Hepatocyte (in vitro differentiated cells): ENCODE data around the gene RPS6KA2. TPM values are rescaled to one million over a fixed set of nuclear protein-coding genes. Genes with fewer than 3 reads are reported as not detected.
A peak's percentile ranks its signal among the peaks of the same experiment; 100 is the strongest.

Experiments used
- DNase-seq: peaks from one replicate; pipeline ENCODE4 v3.0.0-alpha.2; 2016; ENCODE audit warnings: low spot score
- H2AFZ ChIP-seq: fragments of 200-600 bp; sonication (generic); 2 replicates; pipeline ENCODE4 v1.6.0; 2016; ENCODE audit warnings: antibody characterized with exemption, mild to moderate bottlenecking
- H3K27ac ChIP-seq: fragments of 200-600 bp; sonication (generic); 2 replicates; pipeline ENCODE4 v1.5.1; 2016; ENCODE audit warnings: mild to moderate bottlenecking
- H3K27me3 ChIP-seq: fragments of 200-600 bp; sonication (generic); 2 replicates; pipeline ENCODE4 v1.6.1; 2016
- H3K36me3 ChIP-seq: fragments of 200-600 bp; sonication (generic); replicated peaks from 2 replicates; pipeline ENCODE4 v1.5.1; 2016; ENCODE audit warnings: low read depth; ENCODE audit not compliant: insufficient read depth
- H3K4me1 ChIP-seq: fragments of 200-600 bp; sonication (generic); 2 replicates; pipeline ENCODE4 v1.5.1; 2016; ENCODE audit warnings: mild to moderate bottlenecking, moderate library complexity; ENCODE audit not compliant: insufficient read depth
- H3K4me2 ChIP-seq: fragments of 200-600 bp; sonication (generic); 2 replicates; pipeline ENCODE4 v1.6.0; 2016
- H3K4me3 ChIP-seq: fragments of 200-600 bp; sonication (generic); 2 replicates; pipeline ENCODE4 v1.5.1; 2016; ENCODE audit warnings: mild to moderate bottlenecking
- H3K79me2 ChIP-seq: fragments of 200-600 bp; sonication (generic); 2 replicates; pipeline ENCODE4 v1.6.0; 2017; ENCODE audit warnings: mild to moderate bottlenecking
- H3K9me2 ChIP-seq: fragments of 200-600 bp; sonication (generic); replicated peaks from 2 replicates; pipeline ENCODE4 v1.6.0; 2017; ENCODE audit warnings: mild to moderate bottlenecking; ENCODE audit not compliant: insufficient read depth
- H3K9me3 ChIP-seq: fragments of 200-600 bp; sonication (generic); 2 replicates; pipeline ENCODE4 v1.5.1; 2016; ENCODE audit warnings: low read depth, mild to moderate bottlenecking
- H4K20me1 ChIP-seq: fragments of 200-600 bp; sonication (generic); 2 replicates; pipeline ENCODE4 v1.6.0; 2016; ENCODE audit warnings: mild to moderate bottlenecking; ENCODE audit not compliant: insufficient read depth, poor library complexity, severe bottlenecking
- CTCF ChIP-seq: fragments of 200-600 bp; sonication (generic); IDR thresholded peaks from 2 replicates; pipeline ENCODE4 v1.5.1; 2016; ENCODE audit warnings: antibody characterized with exemption, mild to moderate bottlenecking; ENCODE audit not compliant: poor library complexity
- EZH2 ChIP-seq: fragments of 200-600 bp; sonication (generic); IDR thresholded peaks from 2 replicates; pipeline ENCODE4 v1.6.1; 2016; ENCODE audit warnings: antibody characterized with exemption, mild to moderate bottlenecking, borderline replicate concordance
- EZH2phosphoT487 ChIP-seq: fragments of 200-600 bp; sonication (generic); IDR thresholded peaks from one replicate; pipeline ENCODE4 v1.6.1; 2018; ENCODE audit warnings: antibody characterized with exemption, mild to moderate bottlenecking, low read depth, moderate library complexity; ENCODE audit not compliant: unreplicated experiment, severe bottlenecking
- WGBS: methylation state at CpG from one replicate; pipeline ENCODE4 v1.1.6; 2016; ENCODE audit warnings: low lambda C conversion rate; ENCODE audit errors: missing lambda C conversion rate; 5-methylcytosine and 5-hydroxymethylcytosine counted together
- polyA plus RNA-seq: library from polyadenylated mRNA; unstranded; fragments of >200 nt; fragmentation: Nextera tagmentation; extraction: Ambion mirVana; gene quantifications from 2 replicates; pipeline ENCODE4 v1.2.1, GENCODE V29; 2016
- total RNA-seq: library from RNA; depleted of rRNA; stranded (reverse); fragments of >200 nt; gene quantifications from 2 replicates; pipeline ENCODE4 v1.2.3, GENCODE V29; 2014

Gene RPS6KA2
- total and polyA plus RNA-seq, 2 experiments from 2014 or later, result 27.7 to 29.2 TPM

GRCh38 chr6:166613027-166613426 is 14.0 kb downstream of the RPS6KA2 start:
- no peak for DNase-seq
- TF ChIP-seq CTCF, result no peak
- no peak for TF ChIP-seq EZH2phosphoT487
- no peak for TF ChIP-seq EZH2
- Histone ChIP-seq H3K27me3 (no peaks in the 10 kb centered on the region), H3K4me1 (peaks cover 17% of the 10 kb centered on the region), H3K4me3 (no peak overlapping the region), H3K4me2 (no peak overlapping the region), H3K9me2 (no peaks in the 10 kb centered on the region), H2AFZ (no peak overlapping the region), H3K9me3 (no peaks in the 10 kb centered on the region), H3K79me2 (peaks cover 69% of the 10 kb centered on the region), H3K27ac (peak overlapping the region; percentile 35), H3K36me3 (no peaks in the 10 kb centered on the region), H4K20me1 (peaks cover 5% of the 10 kb centered on the region)
- 67% methylated on average over 7 of the region's 7 CpGs for WGBS

DNA sequence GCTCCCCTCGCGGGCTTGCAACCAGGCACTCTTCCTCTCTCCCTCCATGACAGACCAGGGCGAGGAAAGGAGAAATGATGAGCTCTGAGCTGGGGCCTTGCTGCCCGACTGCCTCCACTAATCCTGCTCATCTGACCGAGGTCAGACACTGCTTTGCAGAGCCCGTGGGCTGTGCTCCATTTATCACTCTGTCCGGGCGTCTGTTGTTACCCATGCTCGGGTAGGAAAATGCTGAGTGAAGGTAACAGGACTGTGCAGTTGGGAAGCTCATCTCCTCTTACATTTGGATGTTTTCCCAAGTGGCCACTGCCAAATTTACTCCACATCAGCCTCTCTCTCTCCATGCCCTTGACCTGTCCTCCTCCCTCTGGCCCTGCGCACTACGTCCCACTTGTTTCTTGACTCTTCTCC is 14.6 kb downstream of the RPS6KA2 start:
- TF ChIP-seq EZH2, result no peak
- TF ChIP-seq EZH2phosphoT487, result no peak
- no peak for TF ChIP-seq CTCF
- Histone ChIP-seq H3K9me2 (no peaks in the 10 kb centered on the region), H3K9me3 (no peaks in the 10 kb centered on the region), H3K4me1 (peaks cover 17% of the 10 kb centered on the region), H3K79me2 (peaks cover 64% of the 10 kb centered on the region), H4K20me1 (peaks cover 5% of the 10 kb centered on the region), H3K27me3 (no peaks in the 10 kb centered on the region), H3K27ac (peak overlapping the region; percentile 35), H2AFZ (no peak overlapping the region), H3K36me3 (no peaks in the 10 kb centered on the region), H3K4me3 (no peak overlapping the region), H3K4me2 (no peak overlapping the region)
- DNase-seq, result no peak
- 71% methylated on average over 11 of the region's 11 CpGs for WGBS

DNA sequence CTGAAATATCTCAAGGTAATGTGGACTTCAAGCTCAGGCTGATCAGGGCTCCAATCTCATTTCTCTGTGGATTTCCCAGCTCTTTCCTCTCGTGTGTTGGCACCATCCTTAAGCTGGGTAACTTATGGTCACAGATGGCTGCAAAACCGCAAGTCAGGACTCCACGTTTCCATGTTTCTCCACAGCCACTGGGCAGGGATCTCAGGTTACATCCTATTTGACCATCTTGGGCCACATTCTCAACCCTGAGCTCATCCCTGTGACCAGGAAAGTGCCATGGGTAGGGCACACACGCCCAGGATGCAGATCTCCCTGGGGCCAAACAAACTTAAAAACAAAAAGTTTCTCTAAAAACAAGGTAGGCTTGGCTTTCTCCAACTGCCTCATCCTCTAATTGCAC is 15.4 kb downstream of the RPS6KA2 start:
- H3K27ac ChIP-seq, result no peak overlapping the region
- no peak for DNase-seq
- no peaks in the 10 kb centered on the region for H3K27me3 ChIP-seq
- 90% methylated on average over 4 of the region's 4 CpGs for WGBS
- no peak overlapping the region for H2AFZ ChIP-seq
- no peak overlapping the region for H3K4me3 ChIP-seq
- H3K9me2 ChIP-seq, result no peaks in the 10 kb centered on the region
- H4K20me1 ChIP-seq, result peaks cover 5% of the 10 kb centered on the region
- no peaks in the 10 kb centered on the region for H3K36me3 ChIP-seq
- no peak overlapping the region for H3K4me2 ChIP-seq
- TF ChIP-seq EZH2phosphoT487, result no peak
- TF ChIP-seq CTCF, result no peak
- no peak for TF ChIP-seq EZH2
- peaks cover 63% of the 10 kb centered on the region for H3K79me2 ChIP-seq
- H3K4me1 ChIP-seq, result peaks cover 17% of the 10 kb centered on the region
- no peaks in the 10 kb centered on the region for H3K9me3 ChIP-seq

DNA sequence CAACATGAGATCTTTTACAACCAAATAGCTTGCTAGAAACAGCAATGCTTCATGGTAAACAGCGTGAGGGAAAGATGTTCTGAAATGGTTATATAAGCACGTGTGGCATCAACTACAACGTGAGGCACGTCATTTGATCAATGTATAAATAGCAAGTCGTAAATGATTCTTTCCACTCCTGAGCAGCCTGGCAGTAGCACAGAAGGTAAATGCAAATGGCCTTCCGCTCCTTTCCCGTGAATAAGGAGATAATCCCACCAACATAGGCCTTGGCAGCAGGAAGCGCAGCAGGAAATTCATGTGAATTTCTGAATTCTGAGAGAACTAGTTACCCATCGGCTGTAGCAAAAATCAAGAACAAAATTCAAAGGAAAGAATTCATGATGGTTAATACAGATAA is 17.0 kb downstream of the RPS6KA2 start:
- peaks cover 5% of the 10 kb centered on the region for H4K20me1 ChIP-seq
- no peak overlapping the region for H3K4me2 ChIP-seq
- no peak overlapping the region for H3K27ac ChIP-seq
- H3K9me3 ChIP-seq, result no peaks in the 10 kb centered on the region
- TF ChIP-seq EZH2 (no peak), EZH2phosphoT487 (no peak), CTCF (no peak)
- H3K27me3 ChIP-seq, result no peaks in the 10 kb centered on the region
- H3K4me3 ChIP-seq, result no peak overlapping the region
- peaks cover 63% of the 10 kb centered on the region for H3K79me2 ChIP-seq
- H3K36me3 ChIP-seq, result no peaks in the 10 kb centered on the region
- H2AFZ ChIP-seq, result no peak overlapping the region
- H3K9me2 ChIP-seq, result no peaks in the 10 kb centered on the region
- WGBS, result 79% methylated on average over 9 of the region's 9 CpGs
- DNase-seq, result no peak
- peaks cover 17% of the 10 kb centered on the region for H3K4me1 ChIP-seq
